ENCODE measurements around the gene PPP1CA. TPM values are rescaled to one million over a fixed set of nuclear protein-coding genes. Genes with fewer than 3 reads are reported as not detected.

The PPP1CA gene
- total RNA-seq, 1 experiment from 2014 or later = 449 TPM

DNA sequence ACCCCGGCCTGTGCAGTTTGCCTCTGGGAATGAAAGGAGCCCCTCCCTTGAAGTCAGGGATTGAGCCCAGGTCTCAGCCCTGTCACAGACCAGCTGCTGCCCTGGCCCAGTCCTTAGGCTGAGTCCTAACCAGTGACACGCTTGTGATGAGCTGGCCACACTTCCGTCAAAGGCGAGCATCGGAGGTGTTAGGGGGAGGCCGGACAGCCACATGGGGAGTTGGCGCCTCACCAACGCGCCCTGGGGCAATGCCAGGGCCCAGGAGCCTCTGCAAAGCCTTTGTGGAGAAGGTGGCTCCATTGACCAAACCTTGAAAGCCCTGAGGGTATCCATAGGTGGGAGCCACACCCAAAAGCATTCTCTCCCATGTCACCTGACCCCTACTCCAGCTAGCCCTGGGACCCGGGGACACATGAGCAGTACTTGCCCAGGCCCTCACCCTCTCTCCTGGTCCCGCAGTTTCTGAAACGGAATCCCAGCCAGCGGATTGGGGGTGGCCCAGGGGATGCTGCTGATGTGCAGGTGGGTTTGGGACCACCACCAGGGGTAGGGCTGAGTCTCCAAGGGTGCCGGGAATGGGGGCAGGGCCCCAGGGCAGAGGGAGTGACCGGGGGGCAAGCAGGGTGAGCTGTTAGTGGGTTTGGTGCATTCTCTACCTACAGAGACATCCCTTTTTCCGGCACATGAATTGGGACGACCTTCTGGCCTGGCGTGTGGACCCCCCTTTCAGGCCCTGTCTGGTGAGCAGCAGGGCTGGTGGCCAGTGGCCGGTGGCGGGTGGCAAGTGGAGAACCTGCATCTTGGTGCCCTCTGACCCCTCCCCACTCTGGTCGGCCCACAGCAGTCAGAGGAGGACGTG lies 32.1 kb upstream of the PPP1CA start:
- Histone ChIP-seq H2AFZ (ENCODE audit: low read length) (no peak overlapping the region), H3K9ac (ENCODE audit: low read length) (no peak overlapping the region), H3K9me3 (ENCODE audit: low read length) (no peaks in the 10 kb centered on the region), H4K20me1 (ENCODE audit: low read length) (no peaks in the 10 kb centered on the region), H3K79me2 (ENCODE audit: low read length) (peaks cover 28% of the 10 kb centered on the region), H3K9me2 (replicated peaks; ENCODE audit: low read length) (no peaks in the 10 kb centered on the region), H3K27ac (ENCODE audit: low read length) (no peak overlapping the region), H3K36me3 (ENCODE audit: low read depth, low read length) (peaks cover 49% of the 10 kb centered on the region), H3K4me1 (ENCODE audit: insufficient read depth, low read length) (peaks cover 10% of the 10 kb centered on the region), H3K4me3 (ENCODE audit: low read length) (no peak overlapping the region), H3F3A (ENCODE audit: low read length, unreplicated experiment) (peaks cover 4% of the 10 kb centered on the region), H3K4me2 (ENCODE audit: low read length) (no peak overlapping the region), H3K27me3 (ENCODE audit: low read length) (no peaks in the 10 kb centered on the region)
- CTCF ChIA-PET = no interaction called here
- no peak for TF ChIP-seq EZH2phosphoT487 (IDR thresholded peaks at IDR 0.05; ENCODE audit: borderline replicate concordance, low read length)
- no peak for TF ChIP-seq EZH2 (IDR thresholded peaks at IDR 0.05; ENCODE audit: low read length, unreplicated experiment)
- POLR2A ChIA-PET (ENCODE audit: unreplicated experiment) = no interaction called here
- DNase-seq (no peak), ATAC-seq (no peak)
- BruUV-seq (replicated peaks) = no TSS peak
- intact Hi-C loops (cut with micrococcal nuclease) = no loop called here

- no peak for ATAC-seq
- no peak overlapping the region for H3K4me3 ChIP-seq (ENCODE audit: low read length)
- peaks cover 34% of the 10 kb centered on the region for H3K79me2 ChIP-seq (ENCODE audit: low read length)
- no TSS peak for BruUV-seq (replicated peaks)
- H3K9me3 ChIP-seq (ENCODE audit: low read length) = no peaks in the 10 kb centered on the region
- TF ChIP-seq EZH2 (IDR thresholded peaks at IDR 0.05; ENCODE audit: low read length, unreplicated experiment) = no peak
- no peak for TF ChIP-seq CTCF (conservative IDR thresholded peaks at IDR 0.05; ENCODE audit: low read depth, low read length)
- TF ChIP-seq EZH2phosphoT487 (IDR thresholded peaks at IDR 0.05; ENCODE audit: borderline replicate concordance, low read length) = no peak
- CTCF ChIA-PET = no interaction called here
- peaks cover 10% of the 10 kb centered on the region for H3K4me1 ChIP-seq (ENCODE audit: insufficient read depth, low read length)
- H3F3A ChIP-seq (ENCODE audit: low read length, unreplicated experiment) = peaks cover 4% of the 10 kb centered on the region
- no peaks in the 10 kb centered on the region for H4K20me1 ChIP-seq (ENCODE audit: low read length)
- H2AFZ ChIP-seq (ENCODE audit: low read length) = no peak overlapping the region
- no peaks in the 10 kb centered on the region for H3K9me2 ChIP-seq (replicated peaks; ENCODE audit: low read length)
- POLR2A ChIA-PET (ENCODE audit: unreplicated experiment) = no interaction called here
- no peak overlapping the region for H3K9ac ChIP-seq (ENCODE audit: low read length)
- H3K27me3 ChIP-seq (ENCODE audit: low read length) = no peaks in the 10 kb centered on the region
- DNase-seq = no peak
- intact Hi-C loops (cut with micrococcal nuclease) = no loop called here
- no peak overlapping the region for H3K27ac ChIP-seq (ENCODE audit: low read length)
- H3K4me2 ChIP-seq (ENCODE audit: low read length) = no peak overlapping the region
- H3K36me3 ChIP-seq (ENCODE audit: low read depth, low read length) = peaks cover 46% of the 10 kb centered on the region
Measured at GRCh38 chr11:67432655-67433349, 31.1 kb upstream of the PPP1CA start.

GRCh38 chr11:67431346-67432249 lies 29.9 kb upstream of the PPP1CA start:
- ChIA-PET CTCF (no interaction called here), POLR2A (ENCODE audit: unreplicated experiment) (no interaction called here)
- TF ChIP-seq CTCF (conservative IDR thresholded peaks at IDR 0.05; ENCODE audit: low read depth, low read length) = no peak
- no peak for TF ChIP-seq EZH2 (IDR thresholded peaks at IDR 0.05; ENCODE audit: low read length, unreplicated experiment)
- TF ChIP-seq EZH2phosphoT487 (IDR thresholded peaks at IDR 0.05; ENCODE audit: borderline replicate concordance, low read length) = no peak
- ATAC-seq = no peak
- no peak overlapping the region for H3K9ac ChIP-seq (ENCODE audit: low read length)
- peaks cover 34% of the 10 kb centered on the region for H3K79me2 ChIP-seq (ENCODE audit: low read length)
- H3K27me3 ChIP-seq (ENCODE audit: low read length) = no peaks in the 10 kb centered on the region
- H3K9me2 ChIP-seq (replicated peaks; ENCODE audit: low read length) = no peaks in the 10 kb centered on the region
- H3K9me3 ChIP-seq (ENCODE audit: low read length) = no peaks in the 10 kb centered on the region
- no peaks in the 10 kb centered on the region for H4K20me1 ChIP-seq (ENCODE audit: low read length)
- no peak for DNase-seq
- intact Hi-C loops (cut with micrococcal nuclease) = no loop called here
- H3K27ac ChIP-seq (ENCODE audit: low read length) = no peak overlapping the region
- H3F3A ChIP-seq (ENCODE audit: low read length, unreplicated experiment) = no peaks in the 10 kb centered on the region
- peaks cover 41% of the 10 kb centered on the region for H3K36me3 ChIP-seq (ENCODE audit: low read depth, low read length)
- no peak overlapping the region for H2AFZ ChIP-seq (ENCODE audit: low read length)
- no peak overlapping the region for H3K4me2 ChIP-seq (ENCODE audit: low read length)
- H3K4me1 ChIP-seq (ENCODE audit: insufficient read depth, low read length) = peaks cover 10% of the 10 kb centered on the region
- no peak overlapping the region for H3K4me3 ChIP-seq (ENCODE audit: low read length)
- BruUV-seq (replicated peaks) = no TSS peak
